HCT116 (cell line): Measurements from ENCODE around the gene PPP1R3G.

ENCODE experiments used
- POLR2A ChIP-seq: IDR thresholded peaks from 2 replicates; pipeline ENCODE4 v1.7.0; 2011; ENCODE audit warnings: borderline replicate concordance; ENCODE audit not compliant: insufficient read depth, insufficient read length; ENCODE audit errors: extremely low read depth
- YY1 ChIP-seq: IDR thresholded peaks from 2 replicates; pipeline ENCODE4 v1.6.1; 2011; ENCODE audit warnings: low read length, low read depth, moderate library complexity, mild to moderate bottlenecking; ENCODE audit not compliant: insufficient replicate concordance; ENCODE audit errors: extremely low read depth
- TF ChIP-seq, protein P1 (sequence below): IDR thresholded peaks from 2 replicates; pipeline ENCODE4 v1.6.1; 2012; ENCODE audit warnings: low read depth
- TF ChIP-seq, protein P2 (sequence below), 3 experiments: fragments of 200-600 bp in 1 of 3; sonication (generic) in 1 of 3; IDR thresholded peaks in 2 of 3; conservative IDR thresholded peaks in 1 of 3; 2 replicates each; pipeline ENCODE4 v1.5.1; 2012 to 2017; ENCODE audit warnings: low read depth in 2 of 3, low read length in 2 of 3, antibody characterized with exemption in 1 of 3, borderline replicate concordance in 1 of 3, control low read depth in 1 of 3, mild to moderate bottlenecking in 1 of 3, mixed read lengths in 1 of 3, mixed run types in 1 of 3, moderate library complexity in 1 of 3; ENCODE audit not compliant: insufficient read depth in 1 of 3
- TF ChIP-seq, protein P3 (sequence below): IDR thresholded peaks from 2 replicates; pipeline ENCODE4 v1.6.1; 2011; ENCODE audit warnings: mild to moderate bottlenecking, low read length, moderate library complexity; ENCODE audit not compliant: insufficient replicate concordance; ENCODE audit errors: extremely low read depth
- TF ChIP-seq, protein P4 (sequence below): IDR thresholded peaks from 2 replicates; pipeline ENCODE4 v1.6.1; 2012

DNA sequence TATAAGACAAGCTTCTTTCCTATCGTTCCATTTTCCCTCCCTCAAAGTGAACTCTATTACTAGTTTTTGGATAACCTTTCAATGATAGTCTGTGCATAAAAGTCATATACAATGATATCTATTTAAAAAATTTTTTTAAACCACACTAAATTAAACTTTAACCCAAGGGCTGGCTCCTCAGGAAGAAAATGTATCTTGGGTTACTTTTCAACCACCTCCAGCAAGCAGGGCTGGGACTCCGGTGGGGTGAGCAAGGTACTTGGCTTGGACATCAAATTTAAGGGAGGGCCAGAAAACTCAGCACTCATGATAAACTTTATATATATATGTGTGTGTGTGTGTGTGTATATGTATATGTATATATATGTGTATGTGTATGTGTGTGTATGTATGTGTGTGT lies 13.9 kb upstream of the PPP1R3G start:
- TF ChIP-seq, protein P1, sequence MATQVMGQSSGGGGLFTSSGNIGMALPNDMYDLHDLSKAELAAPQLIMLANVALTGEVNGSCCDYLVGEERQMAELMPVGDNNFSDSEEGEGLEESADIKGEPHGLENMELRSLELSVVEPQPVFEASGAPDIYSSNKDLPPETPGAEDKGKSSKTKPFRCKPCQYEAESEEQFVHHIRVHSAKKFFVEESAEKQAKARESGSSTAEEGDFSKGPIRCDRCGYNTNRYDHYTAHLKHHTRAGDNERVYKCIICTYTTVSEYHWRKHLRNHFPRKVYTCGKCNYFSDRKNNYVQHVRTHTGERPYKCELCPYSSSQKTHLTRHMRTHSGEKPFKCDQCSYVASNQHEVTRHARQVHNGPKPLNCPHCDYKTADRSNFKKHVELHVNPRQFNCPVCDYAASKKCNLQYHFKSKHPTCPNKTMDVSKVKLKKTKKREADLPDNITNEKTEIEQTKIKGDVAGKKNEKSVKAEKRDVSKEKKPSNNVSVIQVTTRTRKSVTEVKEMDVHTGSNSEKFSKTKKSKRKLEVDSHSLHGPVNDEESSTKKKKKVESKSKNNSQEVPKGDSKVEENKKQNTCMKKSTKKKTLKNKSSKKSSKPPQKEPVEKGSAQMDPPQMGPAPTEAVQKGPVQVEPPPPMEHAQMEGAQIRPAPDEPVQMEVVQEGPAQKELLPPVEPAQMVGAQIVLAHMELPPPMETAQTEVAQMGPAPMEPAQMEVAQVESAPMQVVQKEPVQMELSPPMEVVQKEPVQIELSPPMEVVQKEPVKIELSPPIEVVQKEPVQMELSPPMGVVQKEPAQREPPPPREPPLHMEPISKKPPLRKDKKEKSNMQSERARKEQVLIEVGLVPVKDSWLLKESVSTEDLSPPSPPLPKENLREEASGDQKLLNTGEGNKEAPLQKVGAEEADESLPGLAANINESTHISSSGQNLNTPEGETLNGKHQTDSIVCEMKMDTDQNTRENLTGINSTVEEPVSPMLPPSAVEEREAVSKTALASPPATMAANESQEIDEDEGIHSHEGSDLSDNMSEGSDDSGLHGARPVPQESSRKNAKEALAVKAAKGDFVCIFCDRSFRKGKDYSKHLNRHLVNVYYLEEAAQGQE, result no peak
- TF ChIP-seq, protein P2, sequence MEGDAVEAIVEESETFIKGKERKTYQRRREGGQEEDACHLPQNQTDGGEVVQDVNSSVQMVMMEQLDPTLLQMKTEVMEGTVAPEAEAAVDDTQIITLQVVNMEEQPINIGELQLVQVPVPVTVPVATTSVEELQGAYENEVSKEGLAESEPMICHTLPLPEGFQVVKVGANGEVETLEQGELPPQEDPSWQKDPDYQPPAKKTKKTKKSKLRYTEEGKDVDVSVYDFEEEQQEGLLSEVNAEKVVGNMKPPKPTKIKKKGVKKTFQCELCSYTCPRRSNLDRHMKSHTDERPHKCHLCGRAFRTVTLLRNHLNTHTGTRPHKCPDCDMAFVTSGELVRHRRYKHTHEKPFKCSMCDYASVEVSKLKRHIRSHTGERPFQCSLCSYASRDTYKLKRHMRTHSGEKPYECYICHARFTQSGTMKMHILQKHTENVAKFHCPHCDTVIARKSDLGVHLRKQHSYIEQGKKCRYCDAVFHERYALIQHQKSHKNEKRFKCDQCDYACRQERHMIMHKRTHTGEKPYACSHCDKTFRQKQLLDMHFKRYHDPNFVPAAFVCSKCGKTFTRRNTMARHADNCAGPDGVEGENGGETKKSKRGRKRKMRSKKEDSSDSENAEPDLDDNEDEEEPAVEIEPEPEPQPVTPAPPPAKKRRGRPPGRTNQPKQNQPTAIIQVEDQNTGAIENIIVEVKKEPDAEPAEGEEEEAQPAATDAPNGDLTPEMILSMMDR (IDR thresholded peaks at IDR 0.05 in 2 of 3, conservative IDR thresholded peaks at IDR 0.05 in 1 of 3; ENCODE audit: borderline replicate concordance in 1 of 3, insufficient read depth in 1 of 3, low read depth in 2 of 3, low read length in 2 of 3), result no peak
- TF ChIP-seq YY1 (no peak), POLR2A (no peak)
- TF ChIP-seq, protein P3, sequence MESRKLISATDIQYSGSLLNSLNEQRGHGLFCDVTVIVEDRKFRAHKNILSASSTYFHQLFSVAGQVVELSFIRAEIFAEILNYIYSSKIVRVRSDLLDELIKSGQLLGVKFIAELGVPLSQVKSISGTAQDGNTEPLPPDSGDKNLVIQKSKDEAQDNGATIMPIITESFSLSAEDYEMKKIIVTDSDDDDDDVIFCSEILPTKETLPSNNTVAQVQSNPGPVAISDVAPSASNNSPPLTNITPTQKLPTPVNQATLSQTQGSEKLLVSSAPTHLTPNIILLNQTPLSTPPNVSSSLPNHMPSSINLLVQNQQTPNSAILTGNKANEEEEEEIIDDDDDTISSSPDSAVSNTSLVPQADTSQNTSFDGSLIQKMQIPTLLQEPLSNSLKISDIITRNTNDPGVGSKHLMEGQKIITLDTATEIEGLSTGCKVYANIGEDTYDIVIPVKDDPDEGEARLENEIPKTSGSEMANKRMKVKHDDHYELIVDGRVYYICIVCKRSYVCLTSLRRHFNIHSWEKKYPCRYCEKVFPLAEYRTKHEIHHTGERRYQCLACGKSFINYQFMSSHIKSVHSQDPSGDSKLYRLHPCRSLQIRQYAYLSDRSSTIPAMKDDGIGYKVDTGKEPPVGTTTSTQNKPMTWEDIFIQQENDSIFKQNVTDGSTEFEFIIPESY, result no peak
- TF ChIP-seq, protein P4, sequence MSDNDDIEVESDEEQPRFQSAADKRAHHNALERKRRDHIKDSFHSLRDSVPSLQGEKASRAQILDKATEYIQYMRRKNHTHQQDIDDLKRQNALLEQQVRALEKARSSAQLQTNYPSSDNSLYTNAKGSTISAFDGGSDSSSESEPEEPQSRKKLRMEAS, result no peak
